ENCODE measurements around the gene ACAP1. TPM values are rescaled to one million over a fixed set of nuclear protein-coding genes. Genes with fewer than 3 reads are reported as not detected.
A peak's percentile ranks its signal among the peaks of the same experiment; 100 is the strongest.

ACAP1 gene
- total and polyA plus RNA-seq, 9 of the 15 experiments (the other 6 are each of a cell fraction or from before 2014, with no cell fraction given) = 0.15 to 8.5 (median 2.4) TPM

- TF ChIP-seq, protein P1, sequence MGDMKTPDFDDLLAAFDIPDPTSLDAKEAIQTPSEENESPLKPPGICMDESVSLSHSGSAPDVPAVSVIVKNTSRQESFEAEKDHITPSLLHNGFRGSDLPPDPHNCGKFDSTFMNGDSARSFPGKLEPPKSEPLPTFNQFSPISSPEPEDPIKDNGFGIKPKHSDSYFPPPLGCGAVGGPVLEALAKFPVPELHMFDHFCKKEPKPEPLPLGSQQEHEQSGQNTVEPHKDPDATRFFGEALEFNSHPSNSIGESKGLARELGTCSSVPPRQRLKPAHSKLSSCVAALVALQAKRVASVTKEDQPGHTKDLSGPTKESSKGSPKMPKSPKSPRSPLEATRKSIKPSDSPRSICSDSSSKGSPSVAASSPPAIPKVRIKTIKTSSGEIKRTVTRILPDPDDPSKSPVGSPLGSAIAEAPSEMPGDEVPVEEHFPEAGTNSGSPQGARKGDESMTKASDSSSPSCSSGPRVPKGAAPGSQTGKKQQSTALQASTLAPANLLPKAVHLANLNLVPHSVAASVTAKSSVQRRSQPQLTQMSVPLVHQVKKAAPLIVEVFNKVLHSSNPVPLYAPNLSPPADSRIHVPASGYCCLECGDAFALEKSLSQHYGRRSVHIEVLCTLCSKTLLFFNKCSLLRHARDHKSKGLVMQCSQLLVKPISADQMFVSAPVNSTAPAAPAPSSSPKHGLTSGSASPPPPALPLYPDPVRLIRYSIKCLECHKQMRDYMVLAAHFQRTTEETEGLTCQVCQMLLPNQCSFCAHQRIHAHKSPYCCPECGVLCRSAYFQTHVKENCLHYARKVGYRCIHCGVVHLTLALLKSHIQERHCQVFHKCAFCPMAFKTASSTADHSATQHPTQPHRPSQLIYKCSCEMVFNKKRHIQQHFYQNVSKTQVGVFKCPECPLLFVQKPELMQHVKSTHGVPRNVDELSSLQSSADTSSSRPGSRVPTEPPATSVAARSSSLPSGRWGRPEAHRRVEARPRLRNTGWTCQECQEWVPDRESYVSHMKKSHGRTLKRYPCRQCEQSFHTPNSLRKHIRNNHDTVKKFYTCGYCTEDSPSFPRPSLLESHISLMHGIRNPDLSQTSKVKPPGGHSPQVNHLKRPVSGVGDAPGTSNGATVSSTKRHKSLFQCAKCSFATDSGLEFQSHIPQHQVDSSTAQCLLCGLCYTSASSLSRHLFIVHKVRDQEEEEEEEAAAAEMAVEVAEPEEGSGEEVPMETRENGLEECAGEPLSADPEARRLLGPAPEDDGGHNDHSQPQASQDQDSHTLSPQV (IDR thresholded peaks at IDR 0.05) = no peak
- TF ChIP-seq RFX5 (IDR thresholded peaks at IDR 0.05; ENCODE audit: low read depth, low read length) = no peak
Observed at GRCh38 chr17:7393613-7394451, 57.5 kb downstream of the ACAP1 start (continued).

DNA sequence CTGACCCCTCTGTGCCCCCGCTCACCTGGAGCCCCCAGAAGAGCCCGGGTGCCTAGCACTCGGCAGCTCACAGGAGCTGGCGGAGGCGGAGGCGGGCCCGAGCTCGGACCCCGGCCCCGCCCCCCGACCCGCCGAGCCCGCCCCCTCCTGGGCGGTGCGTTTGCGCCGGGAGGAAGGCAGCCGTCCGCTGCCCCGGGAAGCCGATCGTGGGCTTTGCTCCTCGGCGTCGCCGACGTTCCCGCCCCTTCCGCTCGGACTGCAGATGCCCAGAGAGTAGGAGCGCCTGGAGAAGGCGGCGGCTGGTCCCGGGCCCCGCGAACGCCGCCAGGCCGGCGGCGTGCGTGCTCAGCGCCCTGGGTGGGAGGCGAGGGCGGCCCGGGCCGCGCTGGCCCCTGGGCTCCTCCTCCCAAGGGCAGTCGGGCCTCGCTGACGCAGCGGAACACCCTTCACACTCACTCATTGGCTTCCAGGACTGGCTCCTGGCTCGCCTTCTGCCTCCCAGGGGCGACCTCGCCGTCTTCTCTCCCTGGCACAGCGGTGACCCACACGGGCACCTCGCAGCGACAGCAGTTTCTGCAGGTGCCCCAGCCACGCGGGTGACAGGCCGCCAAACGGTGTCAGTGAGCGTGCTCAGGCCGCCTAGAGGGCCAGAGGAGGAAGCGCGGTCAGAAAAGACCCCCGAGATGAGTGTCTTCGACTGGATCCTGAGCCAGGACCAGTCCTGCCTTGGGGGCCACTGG is 58.3 kb downstream of the ACAP1 start, which contains the start of gene PLSCR3:
TSS of gene PLSCR3 (minus strand) at position 74 of the 740 bp plus-strand sequence. CDS start 415 bp downstream, outside the sequence.
- FAIRE-seq = peak; percentile 77
- WGBS (ENCODE audit: insufficient coverage, low coverage, missing lambda C conversion rate) = 2% methylated on average over 11 of the region's 71 CpGs
- no peak for TF ChIP-seq NR2C1 (IDR thresholded peaks at IDR 0.05)
- TF ChIP-seq NR2C1 (tag; IDR thresholded peaks at IDR 0.05) = no peak
- no peak for TF ChIP-seq SRSF9 (IDR thresholded peaks at IDR 0.05; ENCODE audit: borderline replicate concordance, low read depth, low read length)
- TF ChIP-seq CC2D1A (IDR thresholded peaks at IDR 0.05) = no peak
- TF ChIP-seq TSHZ1 (CRISPR knock-in tag; IDR thresholded peaks at IDR 0.05) = no peak
- TF ChIP-seq NBN (IDR thresholded peaks at IDR 0.05; ENCODE audit: low read depth) = no peak
- no peak for TF ChIP-seq ZNF780A (CRISPR knock-in tag; IDR thresholded peaks at IDR 0.05)
- no peak for TF ChIP-seq CCAR2 (IDR thresholded peaks at IDR 0.05; ENCODE audit: low read depth, low read length)
- no peak for TF ChIP-seq ZNF12 (CRISPR knock-in tag; IDR thresholded peaks at IDR 0.05)

More for the DNA sequence above, 58.3 kb downstream of the ACAP1 start, which contains the start of gene PLSCR3:
- Histone ChIP-seq H3K9me1 (ENCODE audit: control insufficient read depth, insufficient read depth, low read length) (no peaks in the 10 kb centered on the region), H3K9me3 (replicated peaks; ENCODE audit: control insufficient read depth, insufficient read depth, low read depth, low read length) (no peaks in the 10 kb centered on the region), H3K27ac (ENCODE audit: extremely low read depth, low read depth, low read length) (peak within 1 kb of the TSS; percentile 79), H3K9ac (ENCODE audit: insufficient read depth in 1 of 2, low read depth in 2 of 2, low read length in 2 of 2) (peak within 1 kb of the TSS; percentile 75 to 97), H3K4me2 (ENCODE audit: insufficient read depth, low read length) (peak within 1 kb of the TSS; percentile 74), H3K36me3 (ENCODE audit: control insufficient read depth, insufficient read depth, low read length) (no peaks in the 10 kb centered on the region), H3K4me1 (replicated peaks in 1 of 2; ENCODE audit: control insufficient read depth in 2 of 2, insufficient read depth in 2 of 2, low read length in 2 of 2) (peaks cover 3 to 24% of the 10 kb centered on the region in 2 experiments; a peak in 4 of 5 replicates), H3K27me3 (ENCODE audit: control insufficient read depth in 2 of 2, insufficient read depth in 2 of 2, low read length in 2 of 2) (no peaks in the 10 kb centered on the region), H4K20me1 (replicated peaks; ENCODE audit: control insufficient read depth, insufficient read depth, low read length) (no peaks in the 10 kb centered on the region), H3K79me2 (ENCODE audit: control insufficient read depth, insufficient read depth, low read length) (no peaks in the 10 kb centered on the region), H3K4me3 (peak within 1 kb of the TSS; percentile 68), H2AFZ (ENCODE audit: low read depth, low read length) (peak within 1 kb of the TSS; percentile 84)
- DNase-seq (ENCODE audit: extremely low read depth in 1 of 4, low spot score in 3 of 4) (peak; percentile 84 to 91 (median 88)), ATAC-seq (peak; percentile 97)
- ChIA-PET POLR2A (interaction anchor here (0.6 kb wide), 2 partner anchors 52 to 91 kb away, joined by 3 to 4 read pairs; no protein-coding TSS in a partner anchor), CTCF (ENCODE audit: low intra/inter-chr PET ratio) (interaction anchor here (0.6 kb wide), 1 partner anchor 98 kb away, joined by 3 read pairs; no protein-coding TSS in a partner anchor)
- intact Hi-C loops (cut with micrococcal nuclease) = no loop called here
- TSS peak; percentile 78 for BruUV-seq (replicated peaks)
- in situ Hi-C loops (cut with MboI) = no loop called here

All from K562 (cell line).